Measurements from ENCODE around the gene PCSK6. TPM values are rescaled to one million over a fixed set of nuclear protein-coding genes. Genes with fewer than 3 reads are reported as not detected.

Gene PCSK6
- total RNA-seq, 1 experiment from 2014 or later: 26.3 TPM

GRCh38 chr15:101526442-101526841 is 36.9 kb upstream of the PCSK6 start:
- POLR2A ChIA-PET (ENCODE audit: unreplicated experiment): interaction anchor here (0.6 kb wide), 1 partner anchor 106 kb away, joined by 9 read pairs; no protein-coding TSS in a partner anchor
- Histone ChIP-seq H3K9me2 (ENCODE audit: insufficient read depth) (no peaks in the 10 kb centered on the region), H3K9me3 (ENCODE audit: insufficient read depth, low read depth) (no peaks in the 10 kb centered on the region), H3K4me1 (replicated peaks; ENCODE audit: insufficient read depth) (peaks cover 40% of the 10 kb centered on the region), H3K4me3 (no peak overlapping the region), H3K36me3 (ENCODE audit: low read depth) (no peaks in the 10 kb centered on the region), H3K27ac (no peak overlapping the region), H3K27me3 (ENCODE audit: insufficient read depth, low read depth) (no peaks in the 10 kb centered on the region), H2AFZ (no peak overlapping the region), H3F3A (ENCODE audit: insufficient read depth, low read depth) (peaks cover 36% of the 10 kb centered on the region), H4K20me1 (ENCODE audit: insufficient read depth) (no peaks in the 10 kb centered on the region), H3K4me2 (no peak overlapping the region), H3K79me2 (ENCODE audit: low read depth) (no peaks in the 10 kb centered on the region)
- DNase-seq: no peak
- CTCF ChIA-PET: no interaction called here
- no TSS peak for BruUV-seq (replicated peaks)
- TF ChIP-seq EZH2 (IDR thresholded peaks at IDR 0.05; ENCODE audit: low read depth) (no peak), CTCF (conservative IDR thresholded peaks at IDR 0.05) (no peak)
- intact Hi-C loops (cut with micrococcal nuclease; ENCODE audit: unreplicated experiment): no loop called here

GRCh38 chr15:101526021-101526420 is 36.5 kb upstream of the PCSK6 start:
- no peaks in the 10 kb centered on the region for H3K36me3 ChIP-seq (ENCODE audit: low read depth)
- no peak for TF ChIP-seq CTCF (conservative IDR thresholded peaks at IDR 0.05)
- TF ChIP-seq EZH2 (IDR thresholded peaks at IDR 0.05; ENCODE audit: low read depth): no peak
- intact Hi-C loops (cut with micrococcal nuclease; ENCODE audit: unreplicated experiment): no loop called here
- no peaks in the 10 kb centered on the region for H4K20me1 ChIP-seq (ENCODE audit: insufficient read depth)
- H3F3A ChIP-seq (ENCODE audit: insufficient read depth, low read depth): peaks cover 38% of the 10 kb centered on the region
- ChIA-PET POLR2A (ENCODE audit: unreplicated experiment) (interaction anchor here (0.6 kb wide), 1 partner anchor 107 kb away, joined by 9 read pairs; no protein-coding TSS in a partner anchor), CTCF (no interaction called here)
- no peaks in the 10 kb centered on the region for H3K79me2 ChIP-seq (ENCODE audit: low read depth)
- no peaks in the 10 kb centered on the region for H3K27me3 ChIP-seq (ENCODE audit: insufficient read depth, low read depth)
- no peaks in the 10 kb centered on the region for H3K9me3 ChIP-seq (ENCODE audit: insufficient read depth, low read depth)
- DNase-seq: no peak
- H3K27ac ChIP-seq: no peak overlapping the region
- H3K4me1 ChIP-seq (replicated peaks; ENCODE audit: insufficient read depth): peaks cover 40% of the 10 kb centered on the region
- H3K9me2 ChIP-seq (ENCODE audit: insufficient read depth): no peaks in the 10 kb centered on the region
- H2AFZ ChIP-seq: no peak overlapping the region
- no peak overlapping the region for H3K4me3 ChIP-seq
- H3K4me2 ChIP-seq: no peak overlapping the region
- no TSS peak for BruUV-seq (replicated peaks)

DNA sequence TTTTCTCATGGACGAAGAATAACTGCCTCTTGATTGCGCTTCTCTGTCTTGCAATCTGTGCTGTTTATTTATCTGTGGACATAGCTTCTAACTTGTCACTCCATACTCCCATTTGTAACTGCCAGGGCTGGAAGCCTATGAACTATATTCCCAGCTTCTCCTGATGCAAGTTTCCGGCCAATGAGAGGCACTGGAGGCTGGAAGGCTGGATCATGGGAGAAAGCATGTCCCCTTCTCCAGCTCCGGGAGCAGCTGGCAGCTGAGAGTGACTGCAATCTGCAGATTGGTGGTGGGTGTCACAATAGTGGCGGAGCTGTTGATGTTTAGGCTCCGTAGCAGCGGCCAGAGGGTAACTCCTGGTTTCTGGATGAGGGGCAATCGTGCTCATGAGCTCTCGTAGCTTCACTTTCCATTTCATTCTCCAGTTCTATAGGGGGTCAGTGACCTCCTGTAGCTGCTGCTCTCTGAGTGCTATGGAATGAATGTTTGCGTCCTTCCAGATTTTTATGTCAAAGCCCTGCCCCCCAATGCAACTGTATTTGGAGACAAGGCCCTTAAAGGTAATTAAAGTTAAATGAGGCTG is 35.7 kb upstream of the PCSK6 start:
- Histone ChIP-seq H3F3A (ENCODE audit: insufficient read depth, low read depth) (peaks cover 36% of the 10 kb centered on the region), H3K9me2 (ENCODE audit: insufficient read depth) (no peaks in the 10 kb centered on the region), H3K4me3 (no peak overlapping the region), H3K36me3 (ENCODE audit: low read depth) (no peaks in the 10 kb centered on the region), H3K27me3 (ENCODE audit: insufficient read depth, low read depth) (no peaks in the 10 kb centered on the region), H3K79me2 (ENCODE audit: low read depth) (no peaks in the 10 kb centered on the region), H3K4me1 (replicated peaks; ENCODE audit: insufficient read depth) (peaks cover 39% of the 10 kb centered on the region), H3K4me2 (no peak overlapping the region), H3K27ac (no peak overlapping the region), H4K20me1 (ENCODE audit: insufficient read depth) (no peaks in the 10 kb centered on the region), H3K9me3 (ENCODE audit: insufficient read depth, low read depth) (no peaks in the 10 kb centered on the region), H2AFZ (no peak overlapping the region)
- TF ChIP-seq EZH2 (IDR thresholded peaks at IDR 0.05; ENCODE audit: low read depth): no peak
- TF ChIP-seq CTCF (conservative IDR thresholded peaks at IDR 0.05): no peak
- no TSS peak for BruUV-seq (replicated peaks)
- DNase-seq: no peak
- ChIA-PET POLR2A (ENCODE audit: unreplicated experiment) (no interaction called here), CTCF (no interaction called here)
- intact Hi-C loops (cut with micrococcal nuclease; ENCODE audit: unreplicated experiment): no loop called here
